Fibroblast of pulmonary artery (primary cell): ENCODE results near the gene NCLN.

Experiments
- DNase-seq: peaks from one replicate; pipeline ENCODE4 v3.0.0-alpha.2; 2010; ENCODE audit warnings: low read depth
- H3K4me3 ChIP-seq: replicated peaks from 2 replicates; pipeline ENCODE4 v1.5.1; 2011; ENCODE audit warnings: low read depth, mild to moderate bottlenecking, control low read depth, low read length, moderate library complexity
- TF ChIP-seq, protein P1 (sequence below): IDR thresholded peaks from 2 replicates; pipeline ENCODE4 v1.5.1; 2011; ENCODE audit warnings: mild to moderate bottlenecking, control low read depth, low read length, inconsistent platforms; ENCODE audit errors: missing control alignments

Gene NCLN

GRCh38 chr19:3142292-3142670 lies 43.4 kb upstream of the NCLN start:
- TF ChIP-seq, protein P1, sequence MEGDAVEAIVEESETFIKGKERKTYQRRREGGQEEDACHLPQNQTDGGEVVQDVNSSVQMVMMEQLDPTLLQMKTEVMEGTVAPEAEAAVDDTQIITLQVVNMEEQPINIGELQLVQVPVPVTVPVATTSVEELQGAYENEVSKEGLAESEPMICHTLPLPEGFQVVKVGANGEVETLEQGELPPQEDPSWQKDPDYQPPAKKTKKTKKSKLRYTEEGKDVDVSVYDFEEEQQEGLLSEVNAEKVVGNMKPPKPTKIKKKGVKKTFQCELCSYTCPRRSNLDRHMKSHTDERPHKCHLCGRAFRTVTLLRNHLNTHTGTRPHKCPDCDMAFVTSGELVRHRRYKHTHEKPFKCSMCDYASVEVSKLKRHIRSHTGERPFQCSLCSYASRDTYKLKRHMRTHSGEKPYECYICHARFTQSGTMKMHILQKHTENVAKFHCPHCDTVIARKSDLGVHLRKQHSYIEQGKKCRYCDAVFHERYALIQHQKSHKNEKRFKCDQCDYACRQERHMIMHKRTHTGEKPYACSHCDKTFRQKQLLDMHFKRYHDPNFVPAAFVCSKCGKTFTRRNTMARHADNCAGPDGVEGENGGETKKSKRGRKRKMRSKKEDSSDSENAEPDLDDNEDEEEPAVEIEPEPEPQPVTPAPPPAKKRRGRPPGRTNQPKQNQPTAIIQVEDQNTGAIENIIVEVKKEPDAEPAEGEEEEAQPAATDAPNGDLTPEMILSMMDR, result no peak
- peak; percentile 88 for DNase-seq
- no peak overlapping the region for H3K4me3 ChIP-seq

DNA sequence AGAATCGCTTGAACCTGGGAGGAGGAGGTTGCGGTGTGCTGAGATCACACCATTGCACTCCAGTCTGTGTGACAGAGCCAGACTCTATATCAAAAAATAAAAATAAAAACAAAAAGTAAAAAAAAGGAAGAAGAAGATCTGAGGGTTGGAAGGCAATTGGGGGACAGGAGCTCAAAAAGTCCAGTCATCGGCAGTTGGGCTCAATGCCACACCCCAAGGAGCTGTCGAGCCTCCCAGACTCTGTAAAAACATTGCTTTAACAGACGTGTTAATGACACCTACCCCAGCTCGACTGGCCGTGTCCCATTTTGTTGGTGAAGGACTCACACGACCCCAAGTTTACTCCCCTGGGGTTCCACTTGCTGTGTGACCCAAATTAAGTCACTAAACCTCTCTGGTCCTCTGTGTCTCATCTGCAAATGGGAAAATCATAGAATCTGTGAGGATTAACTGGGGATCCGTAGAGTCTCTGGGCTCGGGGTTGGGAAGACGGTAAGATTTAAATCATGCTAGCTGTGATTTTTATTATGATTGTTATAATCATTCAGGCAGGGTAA lies 42.9 kb upstream of the NCLN start:
- TF ChIP-seq, protein P1, result no peak
- no peak for DNase-seq
- H3K4me3 ChIP-seq, result no peak overlapping the region

DNA sequence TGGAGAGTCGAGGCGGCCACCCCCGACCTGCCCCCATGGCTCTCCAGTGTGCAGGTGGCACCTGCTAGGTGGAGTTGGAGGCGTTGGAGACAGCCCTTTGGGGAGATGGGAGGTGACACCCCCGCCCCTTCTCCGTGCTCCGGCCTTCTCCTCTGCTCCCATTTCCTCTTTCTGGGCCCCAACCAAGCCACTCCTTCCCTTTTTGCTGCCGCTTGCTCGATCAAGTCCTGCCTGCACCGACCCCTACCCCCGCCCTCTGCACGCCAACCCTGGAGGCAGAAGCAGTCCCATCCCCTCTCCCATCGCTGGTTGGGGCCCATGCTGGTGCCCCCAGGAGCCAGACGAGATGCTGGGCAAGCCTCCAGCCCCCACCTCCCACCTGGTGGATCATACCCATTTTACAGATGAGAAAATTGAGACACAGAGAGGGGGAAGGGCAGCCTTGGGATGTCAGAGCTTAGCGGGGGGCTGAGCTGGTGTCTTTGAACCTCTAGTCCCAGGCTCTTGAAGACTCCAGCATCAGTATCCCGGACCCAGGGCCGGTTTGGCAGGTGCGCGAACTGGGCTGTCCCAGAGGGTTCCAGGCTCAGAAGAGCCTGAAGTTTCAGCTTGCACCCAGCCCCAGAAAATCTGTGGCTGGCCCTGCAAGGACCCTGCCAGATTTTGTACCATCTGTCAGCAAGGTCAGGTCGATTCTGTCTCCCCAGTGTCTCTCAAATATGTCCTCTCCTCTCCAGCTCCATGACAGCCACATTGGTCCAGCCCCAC lies 39.6 kb upstream of the NCLN start:
- no peak for DNase-seq
- TF ChIP-seq, protein P1, result no peak
- no peak overlapping the region for H3K4me3 ChIP-seq

GRCh38 chr19:3146677-3147100 lies 39.0 kb upstream of the NCLN start:
- DNase-seq, result no peak
- no peak overlapping the region for H3K4me3 ChIP-seq
- TF ChIP-seq, protein P1, result peak; percentile 81

- TF ChIP-seq, protein P1, result no peak
- no peak for DNase-seq
- H3K4me3 ChIP-seq, result no peak overlapping the region
Observed at GRCh38 chr19:3148503-3148902, 37.2 kb upstream of the NCLN start.

DNA sequence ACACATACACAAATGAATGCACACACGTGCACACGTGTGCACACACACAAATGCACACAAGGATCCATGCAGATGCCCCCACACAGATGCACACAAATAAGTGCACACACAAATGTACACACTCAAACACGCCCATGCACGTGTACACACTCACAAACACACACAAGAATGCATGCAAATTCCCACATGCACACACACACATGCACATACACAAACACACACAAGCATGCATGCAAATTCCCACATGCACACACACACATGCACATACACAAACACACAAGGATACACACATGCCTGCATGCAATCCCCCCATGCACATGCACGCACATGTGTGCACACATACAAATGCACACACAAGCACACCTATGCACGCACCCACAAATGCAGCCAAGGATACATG lies 36.6 kb upstream of the NCLN start:
- TF ChIP-seq, protein P1, result no peak
- no peak overlapping the region for H3K4me3 ChIP-seq
- no peak for DNase-seq
